WTC11 (cell line): ENCODE data around the gene CYP27C1. TPM values are rescaled to one million over a fixed set of nuclear protein-coding genes. Genes with fewer than 3 reads are reported as not detected.

ENCODE experiments used
- ATAC-seq: fragments of 200-7000 bp; cut with Tn5 transposase; 2 replicates; pipeline ENCODE4 v1.10.0; 2021; ENCODE audit warnings: mild to moderate bottlenecking, moderate library complexity
- CTCF ChIA-PET: fragments of 300-600 bp; sonication (Branson Sonifier 250); formaldehyde crosslinking; loops from one replicate; lab custom pipeline; 2021; ENCODE audit warnings: antibody characterized with exemption; lab: Charles Lee
- POLR2A ChIA-PET: fragments of 350-600 bp; sonication (Branson Sonifier 250); formaldehyde crosslinking; loops from one replicate; lab custom pipeline; 2021; ENCODE audit warnings: antibody characterized with exemption; lab: Charles Lee
- DNase-seq: peaks from one replicate; pipeline ENCODE4 v3.0.0; 2021; ENCODE audit warnings: low spot score
- H3K27ac Mint-ChIP-seq: 2 replicates; pipeline ENCODE4 v1.8.0; 2021; ENCODE audit warnings: mixed read lengths
- H3K27me3 Mint-ChIP-seq: 2 replicates; pipeline ENCODE4 v1.8.0; 2021; ENCODE audit warnings: low read depth, mild to moderate bottlenecking, moderate library complexity, mixed read lengths
- H3K36me3 Mint-ChIP-seq: 2 replicates; pipeline ENCODE4 v1.8.0; 2021; ENCODE audit warnings: mixed read lengths
- H3K4me1 Mint-ChIP-seq: 2 replicates; pipeline ENCODE4 v1.8.0; 2022; ENCODE audit warnings: mixed read lengths
- H3K4me3 Mint-ChIP-seq: 2 replicates; pipeline ENCODE4 v1.8.0; 2021; ENCODE audit warnings: mild to moderate bottlenecking, moderate library complexity, mixed read lengths
- H3K9me3 Mint-ChIP-seq: 2 replicates; pipeline ENCODE4 v1.8.0; 2021; ENCODE audit warnings: mixed read lengths
- ETV6 ChIP-seq: sonication (generic); formaldehyde crosslinking; IDR thresholded peaks from 2 replicates; pipeline ENCODE4 v1.8.1; 2022; ENCODE audit warnings: mild to moderate bottlenecking, missing genetic modification reagents
- GABPB1 ChIP-seq: sonication (generic); formaldehyde crosslinking; IDR thresholded peaks from 2 replicates; pipeline ENCODE4 v1.8.1; 2023; ENCODE audit warnings: mild to moderate bottlenecking, missing genetic modification reagents
- IRF2 ChIP-seq: sonication (generic); formaldehyde crosslinking; IDR thresholded peaks from 2 replicates; pipeline ENCODE4 v1.8.0; 2022; ENCODE audit warnings: low read depth, missing genetic modification reagents, borderline replicate concordance
- MYBL2 ChIP-seq: sonication (generic); formaldehyde crosslinking; IDR thresholded peaks from 2 replicates; pipeline ENCODE4 v1.8.1; 2023; ENCODE audit warnings: mild to moderate bottlenecking, moderate library complexity, missing genetic modification reagents
- NFE2L1 ChIP-seq: sonication (generic); formaldehyde crosslinking; IDR thresholded peaks from 2 replicates; pipeline ENCODE4 v1.8.1; 2023; ENCODE audit warnings: missing genetic modification reagents
- NR1H2 ChIP-seq: sonication (generic); formaldehyde crosslinking; IDR thresholded peaks from 2 replicates; pipeline ENCODE4 v1.9.0; 2021; ENCODE audit warnings: mild to moderate bottlenecking, moderate library complexity, missing genetic modification reagents
- NR2C2 ChIP-seq: sonication (generic); formaldehyde crosslinking; IDR thresholded peaks from 2 replicates; pipeline ENCODE4 v1.8.0; 2022; ENCODE audit warnings: mild to moderate bottlenecking, missing genetic modification reagents
- NR3C1 ChIP-seq: sonication (generic); formaldehyde crosslinking; conservative IDR thresholded peaks from 2 replicates; pipeline ENCODE4 v1.8.1; 2023; ENCODE audit warnings: low read depth, mild to moderate bottlenecking, missing genetic modification reagents
- SMAD4 ChIP-seq: sonication (generic); formaldehyde crosslinking; IDR thresholded peaks from 2 replicates; pipeline ENCODE4 v1.8.0; 2022; ENCODE audit warnings: mild to moderate bottlenecking, missing genetic modification reagents
- SOX15 ChIP-seq: fragments of 250-450 bp; sonication (Bioruptor Pico); IDR thresholded peaks from 2 replicates; pipeline ENCODE4 v1.9.0; 2021; ENCODE audit warnings: mild to moderate bottlenecking
- TEAD1 ChIP-seq: sonication (generic); formaldehyde crosslinking; IDR thresholded peaks from 2 replicates; pipeline ENCODE4 v1.8.0; 2022; ENCODE audit warnings: mild to moderate bottlenecking, missing genetic modification reagents
- TEAD4 ChIP-seq: sonication (generic); formaldehyde crosslinking; IDR thresholded peaks from 2 replicates; pipeline ENCODE4 v1.8.0; 2022; ENCODE audit warnings: mild to moderate bottlenecking, missing genetic modification reagents
- TP53 ChIP-seq: sonication (generic); formaldehyde crosslinking; IDR thresholded peaks from 2 replicates; pipeline ENCODE4 v1.8.1; 2023; ENCODE audit warnings: mild to moderate bottlenecking, missing genetic modification reagents
- ZNF263 ChIP-seq: sonication (generic); formaldehyde crosslinking; IDR thresholded peaks from 2 replicates; pipeline ENCODE4 v1.8.1; 2022; ENCODE audit warnings: low read depth, mild to moderate bottlenecking, moderate library complexity, missing genetic modification reagents
- ZNF396 ChIP-seq: fragments of 250-450 bp; sonication (Bioruptor Pico); IDR thresholded peaks from 2 replicates; pipeline ENCODE4 v1.8.0; 2021; ENCODE audit warnings: mild to moderate bottlenecking, moderate library complexity, borderline replicate concordance
- total RNA-seq: library from RNA; stranded (reverse); gene quantifications from 3 replicates; pipeline ENCODE4 v1.2.3, GENCODE V29; 2021
- TF ChIP-seq, protein P1 (sequence below): sonication (generic); formaldehyde crosslinking; conservative IDR thresholded peaks from 2 replicates; pipeline ENCODE4 v1.8.1; 2022; ENCODE audit warnings: mild to moderate bottlenecking, missing genetic modification reagents
- TF ChIP-seq, protein P2 (sequence below): sonication (generic); formaldehyde crosslinking; IDR thresholded peaks from 2 replicates; pipeline ENCODE4 v1.8.0; 2023; ENCODE audit warnings: missing genetic modification reagents
- TF ChIP-seq, protein P3 (sequence below): sonication (generic); formaldehyde crosslinking; IDR thresholded peaks from 2 replicates; pipeline ENCODE4 v1.8.1; 2022; ENCODE audit warnings: missing genetic modification reagents, borderline replicate concordance
- TF ChIP-seq, protein P4 (sequence below): sonication (generic); formaldehyde crosslinking; IDR thresholded peaks from 2 replicates; pipeline ENCODE4 v1.8.1; 2022; ENCODE audit warnings: mild to moderate bottlenecking, missing genetic modification reagents, moderate library complexity, borderline replicate concordance
- TF ChIP-seq, protein P5 (sequence below): sonication (generic); formaldehyde crosslinking; IDR thresholded peaks from 2 replicates; pipeline ENCODE4 v1.8.1; 2022; ENCODE audit warnings: low read depth, mild to moderate bottlenecking, moderate library complexity, missing genetic modification reagents, borderline replicate concordance
- TF ChIP-seq, protein P6 (sequence below): sonication (generic); formaldehyde crosslinking; IDR thresholded peaks from 2 replicates; pipeline ENCODE4 v1.8.1; 2022; ENCODE audit warnings: low read depth, missing genetic modification reagents, borderline replicate concordance
- TF ChIP-seq, protein P7 (sequence below): fragments of 250-450 bp; sonication (Bioruptor Pico); IDR thresholded peaks from 2 replicates; pipeline ENCODE4 v1.8.0; 2021; ENCODE audit warnings: mild to moderate bottlenecking
- TF ChIP-seq, protein P8 (sequence below): sonication (generic); formaldehyde crosslinking; IDR thresholded peaks from 2 replicates; pipeline ENCODE4 v1.8.0; 2022; ENCODE audit warnings: mild to moderate bottlenecking, missing genetic modification reagents

Gene CYP27C1
- total RNA-seq, 1 experiment from 2014 or later, result 2.4 TPM

DNA sequence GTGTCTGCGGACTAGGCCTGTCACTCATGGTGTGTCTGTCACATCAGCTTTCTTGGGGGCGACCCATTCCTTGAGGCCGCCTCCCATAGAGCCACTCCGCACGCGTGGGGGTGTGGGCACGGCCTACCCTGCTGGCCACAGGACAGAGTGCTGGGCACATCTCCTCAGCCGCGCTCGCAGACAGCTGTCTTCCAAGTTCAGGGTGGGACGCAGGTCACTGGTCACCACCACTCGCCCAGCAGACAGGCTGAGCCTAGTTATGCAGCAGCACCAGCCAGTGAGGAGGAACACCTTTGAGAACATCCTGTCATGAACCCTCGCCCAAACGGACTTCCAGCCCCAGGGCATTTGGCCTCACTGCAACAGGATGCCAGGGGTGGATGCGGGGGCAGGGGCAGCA, 82.4 kb downstream of the CYP27C1 start:
- ChIA-PET CTCF (interaction anchor here (0.9 kb wide), 1 partner anchor 28 kb away, joined by 3 read pairs; no protein-coding TSS in a partner anchor), POLR2A (interaction anchor here (0.6 kb wide), 1 partner anchor 14 kb away, joined by 4 read pairs; no protein-coding TSS in a partner anchor)
- H3K9me3 Mint-ChIP-seq, result peaks cover 12% of the 10 kb centered on the region
- H3K36me3 Mint-ChIP-seq, result no peaks in the 10 kb centered on the region; the same call in 1 of the 2 replicates
- H3K27me3 Mint-ChIP-seq, result 0 out of 2 replicates have a peak, but pooled peaks cover 2% of the 10 kb centered on the region
- DNase-seq (no peak), ATAC-seq (no peak)
- no peaks in the 10 kb centered on the region for H3K4me1 Mint-ChIP-seq
- no peak overlapping the region for H3K4me3 Mint-ChIP-seq
- TF ChIP-seq, protein P1, sequence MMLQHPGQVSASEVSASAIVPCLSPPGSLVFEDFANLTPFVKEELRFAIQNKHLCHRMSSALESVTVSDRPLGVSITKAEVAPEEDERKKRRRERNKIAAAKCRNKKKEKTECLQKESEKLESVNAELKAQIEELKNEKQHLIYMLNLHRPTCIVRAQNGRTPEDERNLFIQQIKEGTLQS, result no peak
- TF ChIP-seq, protein P2, sequence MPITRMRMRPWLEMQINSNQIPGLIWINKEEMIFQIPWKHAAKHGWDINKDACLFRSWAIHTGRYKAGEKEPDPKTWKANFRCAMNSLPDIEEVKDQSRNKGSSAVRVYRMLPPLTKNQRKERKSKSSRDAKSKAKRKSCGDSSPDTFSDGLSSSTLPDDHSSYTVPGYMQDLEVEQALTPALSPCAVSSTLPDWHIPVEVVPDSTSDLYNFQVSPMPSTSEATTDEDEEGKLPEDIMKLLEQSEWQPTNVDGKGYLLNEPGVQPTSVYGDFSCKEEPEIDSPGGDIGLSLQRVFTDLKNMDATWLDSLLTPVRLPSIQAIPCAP, result no peak
- TF ChIP-seq ZNF396 (no peak), NR1H2 (CRISPR knock-in tag) (no peak), TEAD1 (CRISPR knock-in tag) (no peak), NR2C2 (no peak), GABPB1 (CRISPR knock-in tag) (no peak), TEAD4 (no peak), SOX15 (no peak), ETV6 (no peak), SMAD4 (no peak), IRF2 (CRISPR knock-in tag) (no peak), TP53 (CRISPR knock-in tag) (no peak)
- TF ChIP-seq, protein P3, sequence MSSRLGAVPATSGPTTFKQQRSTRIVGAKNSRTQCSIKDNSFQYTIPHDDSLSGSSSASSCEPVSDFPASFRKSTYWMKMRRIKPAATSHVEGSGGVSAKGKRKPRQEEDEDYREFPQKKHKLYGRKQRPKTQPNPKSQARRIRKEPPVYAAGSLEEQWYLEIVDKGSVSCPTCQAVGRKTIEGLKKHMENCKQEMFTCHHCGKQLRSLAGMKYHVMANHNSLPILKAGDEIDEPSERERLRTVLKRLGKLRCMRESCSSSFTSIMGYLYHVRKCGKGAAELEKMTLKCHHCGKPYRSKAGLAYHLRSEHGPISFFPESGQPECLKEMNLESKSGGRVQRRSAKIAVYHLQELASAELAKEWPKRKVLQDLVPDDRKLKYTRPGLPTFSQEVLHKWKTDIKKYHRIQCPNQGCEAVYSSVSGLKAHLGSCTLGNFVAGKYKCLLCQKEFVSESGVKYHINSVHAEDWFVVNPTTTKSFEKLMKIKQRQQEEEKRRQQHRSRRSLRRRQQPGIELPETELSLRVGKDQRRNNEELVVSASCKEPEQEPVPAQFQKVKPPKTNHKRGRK (CRISPR knock-in tag), result no peak
- TF ChIP-seq, protein P4, sequence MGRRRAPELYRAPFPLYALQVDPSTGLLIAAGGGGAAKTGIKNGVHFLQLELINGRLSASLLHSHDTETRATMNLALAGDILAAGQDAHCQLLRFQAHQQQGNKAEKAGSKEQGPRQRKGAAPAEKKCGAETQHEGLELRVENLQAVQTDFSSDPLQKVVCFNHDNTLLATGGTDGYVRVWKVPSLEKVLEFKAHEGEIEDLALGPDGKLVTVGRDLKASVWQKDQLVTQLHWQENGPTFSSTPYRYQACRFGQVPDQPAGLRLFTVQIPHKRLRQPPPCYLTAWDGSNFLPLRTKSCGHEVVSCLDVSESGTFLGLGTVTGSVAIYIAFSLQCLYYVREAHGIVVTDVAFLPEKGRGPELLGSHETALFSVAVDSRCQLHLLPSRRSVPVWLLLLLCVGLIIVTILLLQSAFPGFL (CRISPR knock-in tag), result no peak
- TF ChIP-seq, protein P5, sequence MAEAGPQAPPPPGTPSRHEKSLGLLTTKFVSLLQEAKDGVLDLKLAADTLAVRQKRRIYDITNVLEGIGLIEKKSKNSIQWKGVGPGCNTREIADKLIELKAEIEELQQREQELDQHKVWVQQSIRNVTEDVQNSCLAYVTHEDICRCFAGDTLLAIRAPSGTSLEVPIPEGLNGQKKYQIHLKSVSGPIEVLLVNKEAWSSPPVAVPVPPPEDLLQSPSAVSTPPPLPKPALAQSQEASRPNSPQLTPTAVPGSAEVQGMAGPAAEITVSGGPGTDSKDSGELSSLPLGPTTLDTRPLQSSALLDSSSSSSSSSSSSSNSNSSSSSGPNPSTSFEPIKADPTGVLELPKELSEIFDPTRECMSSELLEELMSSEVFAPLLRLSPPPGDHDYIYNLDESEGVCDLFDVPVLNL (CRISPR knock-in tag), result no peak
- TF ChIP-seq, protein P6, sequence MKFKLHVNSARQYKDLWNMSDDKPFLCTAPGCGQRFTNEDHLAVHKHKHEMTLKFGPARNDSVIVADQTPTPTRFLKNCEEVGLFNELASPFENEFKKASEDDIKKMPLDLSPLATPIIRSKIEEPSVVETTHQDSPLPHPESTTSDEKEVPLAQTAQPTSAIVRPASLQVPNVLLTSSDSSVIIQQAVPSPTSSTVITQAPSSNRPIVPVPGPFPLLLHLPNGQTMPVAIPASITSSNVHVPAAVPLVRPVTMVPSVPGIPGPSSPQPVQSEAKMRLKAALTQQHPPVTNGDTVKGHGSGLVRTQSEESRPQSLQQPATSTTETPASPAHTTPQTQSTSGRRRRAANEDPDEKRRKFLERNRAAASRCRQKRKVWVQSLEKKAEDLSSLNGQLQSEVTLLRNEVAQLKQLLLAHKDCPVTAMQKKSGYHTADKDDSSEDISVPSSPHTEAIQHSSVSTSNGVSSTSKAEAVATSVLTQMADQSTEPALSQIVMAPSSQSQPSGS, result no peak
- TF ChIP-seq, protein P7, sequence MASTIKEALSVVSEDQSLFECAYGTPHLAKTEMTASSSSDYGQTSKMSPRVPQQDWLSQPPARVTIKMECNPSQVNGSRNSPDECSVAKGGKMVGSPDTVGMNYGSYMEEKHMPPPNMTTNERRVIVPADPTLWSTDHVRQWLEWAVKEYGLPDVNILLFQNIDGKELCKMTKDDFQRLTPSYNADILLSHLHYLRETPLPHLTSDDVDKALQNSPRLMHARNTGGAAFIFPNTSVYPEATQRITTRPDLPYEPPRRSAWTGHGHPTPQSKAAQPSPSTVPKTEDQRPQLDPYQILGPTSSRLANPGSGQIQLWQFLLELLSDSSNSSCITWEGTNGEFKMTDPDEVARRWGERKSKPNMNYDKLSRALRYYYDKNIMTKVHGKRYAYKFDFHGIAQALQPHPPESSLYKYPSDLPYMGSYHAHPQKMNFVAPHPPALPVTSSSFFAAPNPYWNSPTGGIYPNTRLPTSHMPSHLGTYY, result no peak
- H3K27ac Mint-ChIP-seq, result no peak overlapping the region

DNA sequence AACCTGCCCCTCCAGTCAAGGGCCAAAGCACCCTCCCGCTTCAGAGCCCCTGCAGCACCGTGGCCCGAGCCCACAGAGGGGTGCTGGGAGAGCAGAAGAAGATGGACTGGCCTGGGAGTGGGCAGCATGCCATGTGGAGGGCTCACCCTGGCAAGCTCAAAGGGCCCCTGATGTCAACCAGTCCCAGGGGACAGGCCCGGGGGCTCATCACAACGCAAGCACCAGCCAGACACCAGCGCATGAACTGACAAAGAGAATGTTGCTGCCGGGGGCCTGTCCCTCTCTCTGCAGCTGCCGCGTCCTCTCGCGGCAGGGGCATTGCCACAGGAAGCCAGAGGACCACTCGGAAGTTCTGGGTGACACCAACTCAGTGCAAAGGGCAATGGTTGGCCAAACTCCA, 82.9 kb downstream of the CYP27C1 start:
- H3K36me3 Mint-ChIP-seq, result no peaks in the 10 kb centered on the region; the same call in 1 of the 2 replicates
- H3K9me3 Mint-ChIP-seq, result peaks cover 12% of the 10 kb centered on the region
- ChIA-PET POLR2A (interaction anchor here (0.6 kb wide), 1 partner anchor 13 kb away, joined by 4 read pairs; no protein-coding TSS in a partner anchor), CTCF (interaction anchor here (0.9 kb wide), 1 partner anchor 28 kb away, joined by 3 read pairs; no protein-coding TSS in a partner anchor)
- 0 out of 2 replicates have a peak, but pooled peaks cover 2% of the 10 kb centered on the region for H3K27me3 Mint-ChIP-seq
- TF ChIP-seq NR3C1 (CRISPR knock-in tag) (no peak), NFE2L1 (CRISPR knock-in tag) (no peak), MYBL2 (CRISPR knock-in tag) (no peak), ZNF263 (CRISPR knock-in tag) (no peak)
- TF ChIP-seq, protein P8, sequence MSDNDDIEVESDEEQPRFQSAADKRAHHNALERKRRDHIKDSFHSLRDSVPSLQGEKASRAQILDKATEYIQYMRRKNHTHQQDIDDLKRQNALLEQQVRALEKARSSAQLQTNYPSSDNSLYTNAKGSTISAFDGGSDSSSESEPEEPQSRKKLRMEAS (CRISPR knock-in tag), result no peak
- ATAC-seq, result no peak
- no peaks in the 10 kb centered on the region for H3K4me1 Mint-ChIP-seq
- no peak overlapping the region for H3K27ac Mint-ChIP-seq
- DNase-seq, result no peak
- H3K4me3 Mint-ChIP-seq, result no peak overlapping the region
